Hepatocyte (in vitro differentiated cells): ENCODE measurements around the gene FTCD. TPM values are rescaled to one million over a fixed set of nuclear protein-coding genes. Genes with fewer than 3 reads are reported as not detected.
"Not testable (repeated sequence)": the region's sequence is repeated elsewhere in the genome, so short reads cannot be mapped to it uniquely, and the experiment has no call there.

Experiments
- DNase-seq: peaks from one replicate; pipeline ENCODE4 v3.0.0-alpha.2; 2016; ENCODE audit warnings: low spot score
- H2AFZ ChIP-seq: fragments of 200-600 bp; sonication (generic); 2 replicates; pipeline ENCODE4 v1.6.0; 2016; ENCODE audit warnings: antibody characterized with exemption, mild to moderate bottlenecking
- H3K27ac ChIP-seq: fragments of 200-600 bp; sonication (generic); 2 replicates; pipeline ENCODE4 v1.5.1; 2016; ENCODE audit warnings: mild to moderate bottlenecking
- H3K27me3 ChIP-seq: fragments of 200-600 bp; sonication (generic); 2 replicates; pipeline ENCODE4 v1.6.1; 2016
- H3K36me3 ChIP-seq: fragments of 200-600 bp; sonication (generic); replicated peaks from 2 replicates; pipeline ENCODE4 v1.5.1; 2016; ENCODE audit warnings: low read depth; ENCODE audit not compliant: insufficient read depth
- H3K4me1 ChIP-seq: fragments of 200-600 bp; sonication (generic); 2 replicates; pipeline ENCODE4 v1.5.1; 2016; ENCODE audit warnings: mild to moderate bottlenecking, moderate library complexity; ENCODE audit not compliant: insufficient read depth
- H3K4me2 ChIP-seq: fragments of 200-600 bp; sonication (generic); 2 replicates; pipeline ENCODE4 v1.6.0; 2016
- H3K4me3 ChIP-seq: fragments of 200-600 bp; sonication (generic); 2 replicates; pipeline ENCODE4 v1.5.1; 2016; ENCODE audit warnings: mild to moderate bottlenecking
- H3K79me2 ChIP-seq: fragments of 200-600 bp; sonication (generic); 2 replicates; pipeline ENCODE4 v1.6.0; 2017; ENCODE audit warnings: mild to moderate bottlenecking
- H3K9me2 ChIP-seq: fragments of 200-600 bp; sonication (generic); replicated peaks from 2 replicates; pipeline ENCODE4 v1.6.0; 2017; ENCODE audit warnings: mild to moderate bottlenecking; ENCODE audit not compliant: insufficient read depth
- H3K9me3 ChIP-seq: fragments of 200-600 bp; sonication (generic); 2 replicates; pipeline ENCODE4 v1.5.1; 2016; ENCODE audit warnings: low read depth, mild to moderate bottlenecking
- H4K20me1 ChIP-seq: fragments of 200-600 bp; sonication (generic); 2 replicates; pipeline ENCODE4 v1.6.0; 2016; ENCODE audit warnings: mild to moderate bottlenecking; ENCODE audit not compliant: insufficient read depth, poor library complexity, severe bottlenecking
- EZH2 ChIP-seq: fragments of 200-600 bp; sonication (generic); IDR thresholded peaks from 2 replicates; pipeline ENCODE4 v1.6.1; 2016; ENCODE audit warnings: antibody characterized with exemption, mild to moderate bottlenecking, borderline replicate concordance
- EZH2phosphoT487 ChIP-seq: fragments of 200-600 bp; sonication (generic); IDR thresholded peaks from one replicate; pipeline ENCODE4 v1.6.1; 2018; ENCODE audit warnings: antibody characterized with exemption, mild to moderate bottlenecking, low read depth, moderate library complexity; ENCODE audit not compliant: unreplicated experiment, severe bottlenecking
- WGBS: methylation state at CpG from one replicate; pipeline ENCODE4 v1.1.6; 2016; ENCODE audit warnings: low lambda C conversion rate; ENCODE audit errors: missing lambda C conversion rate; 5-methylcytosine and 5-hydroxymethylcytosine counted together
- polyA plus RNA-seq: library from polyadenylated mRNA; unstranded; fragments of >200 nt; fragmentation: Nextera tagmentation; extraction: Ambion mirVana; gene quantifications from 2 replicates; pipeline ENCODE4 v1.2.1, GENCODE V29; 2016
- total RNA-seq: library from RNA; depleted of rRNA; stranded (reverse); fragments of >200 nt; gene quantifications from 2 replicates; pipeline ENCODE4 v1.2.3, GENCODE V29; 2014
- TF ChIP-seq, protein P1 (sequence below): fragments of 200-600 bp; sonication (generic); IDR thresholded peaks from 2 replicates; pipeline ENCODE4 v1.5.1; 2016; ENCODE audit warnings: antibody characterized with exemption, mild to moderate bottlenecking; ENCODE audit not compliant: poor library complexity

The FTCD gene
- total and polyA plus RNA-seq, 2 experiments from 2014 or later, result 27.5 to 76.8 TPM

DNA sequence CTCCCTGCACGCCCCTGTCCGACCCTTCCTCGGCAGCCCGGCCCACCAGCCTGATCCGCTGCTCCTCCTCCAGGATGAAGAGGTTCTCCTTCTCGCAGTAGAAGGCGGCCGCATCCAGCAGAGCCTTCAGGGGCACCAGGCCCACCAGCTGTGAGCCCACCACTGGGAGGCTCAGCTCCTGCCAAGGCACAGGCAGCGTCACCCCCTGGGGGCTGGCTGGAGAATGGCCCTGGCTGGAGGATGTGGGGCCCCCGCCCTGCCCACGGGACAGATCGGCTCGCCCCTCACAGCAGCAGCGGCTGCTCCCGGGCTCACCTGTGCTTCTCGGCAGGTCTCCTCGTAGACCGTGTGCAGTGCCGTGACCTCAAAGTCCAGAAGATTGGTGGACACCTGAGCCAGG lies 5.3 kb downstream of the FTCD start:
- H3K9me2 ChIP-seq, result no peaks in the 10 kb centered on the region
- H3K27ac ChIP-seq, result no peak overlapping the region
- H2AFZ ChIP-seq, result no peak overlapping the region
- peaks cover 5% of the 10 kb centered on the region for H3K4me1 ChIP-seq
- 89% methylated on average over 19 of the region's 19 CpGs for WGBS
- DNase-seq, result no peak
- no peaks in the 10 kb centered on the region for H3K36me3 ChIP-seq
- TF ChIP-seq, protein P1, sequence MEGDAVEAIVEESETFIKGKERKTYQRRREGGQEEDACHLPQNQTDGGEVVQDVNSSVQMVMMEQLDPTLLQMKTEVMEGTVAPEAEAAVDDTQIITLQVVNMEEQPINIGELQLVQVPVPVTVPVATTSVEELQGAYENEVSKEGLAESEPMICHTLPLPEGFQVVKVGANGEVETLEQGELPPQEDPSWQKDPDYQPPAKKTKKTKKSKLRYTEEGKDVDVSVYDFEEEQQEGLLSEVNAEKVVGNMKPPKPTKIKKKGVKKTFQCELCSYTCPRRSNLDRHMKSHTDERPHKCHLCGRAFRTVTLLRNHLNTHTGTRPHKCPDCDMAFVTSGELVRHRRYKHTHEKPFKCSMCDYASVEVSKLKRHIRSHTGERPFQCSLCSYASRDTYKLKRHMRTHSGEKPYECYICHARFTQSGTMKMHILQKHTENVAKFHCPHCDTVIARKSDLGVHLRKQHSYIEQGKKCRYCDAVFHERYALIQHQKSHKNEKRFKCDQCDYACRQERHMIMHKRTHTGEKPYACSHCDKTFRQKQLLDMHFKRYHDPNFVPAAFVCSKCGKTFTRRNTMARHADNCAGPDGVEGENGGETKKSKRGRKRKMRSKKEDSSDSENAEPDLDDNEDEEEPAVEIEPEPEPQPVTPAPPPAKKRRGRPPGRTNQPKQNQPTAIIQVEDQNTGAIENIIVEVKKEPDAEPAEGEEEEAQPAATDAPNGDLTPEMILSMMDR, result no peak
- no peak for TF ChIP-seq EZH2
- no peak for TF ChIP-seq EZH2phosphoT487
- no peaks in the 10 kb centered on the region for H4K20me1 ChIP-seq
- no peak overlapping the region for H3K4me2 ChIP-seq
- H3K9me3 ChIP-seq, result no peaks in the 10 kb centered on the region
- no peaks in the 10 kb centered on the region for H3K27me3 ChIP-seq
- no peaks in the 10 kb centered on the region for H3K79me2 ChIP-seq
- H3K4me3 ChIP-seq, result no peak overlapping the region

- Histone ChIP-seq H3K4me1 (peaks cover 5% of the 10 kb centered on the region), H3K79me2 (no peaks in the 10 kb centered on the region), H3K9me2 (no peaks in the 10 kb centered on the region), H3K27me3 (no peaks in the 10 kb centered on the region), H4K20me1 (no peaks in the 10 kb centered on the region), H3K27ac (no peak overlapping the region), H2AFZ (no peak overlapping the region), H3K4me2 (no peak overlapping the region), H3K4me3 (no peak overlapping the region), H3K9me3 (no peaks in the 10 kb centered on the region), H3K36me3 (no peaks in the 10 kb centered on the region)
- TF ChIP-seq EZH2 (no peak), EZH2phosphoT487 (no peak)
- TF ChIP-seq, protein P1, result no peak
- WGBS, result 83% methylated on average over 22 of the region's 22 CpGs
- no peak for DNase-seq
These were observed 6.0 kb downstream of the FTCD start for GRCh38 chr21:46149205-46149901.

DNA sequence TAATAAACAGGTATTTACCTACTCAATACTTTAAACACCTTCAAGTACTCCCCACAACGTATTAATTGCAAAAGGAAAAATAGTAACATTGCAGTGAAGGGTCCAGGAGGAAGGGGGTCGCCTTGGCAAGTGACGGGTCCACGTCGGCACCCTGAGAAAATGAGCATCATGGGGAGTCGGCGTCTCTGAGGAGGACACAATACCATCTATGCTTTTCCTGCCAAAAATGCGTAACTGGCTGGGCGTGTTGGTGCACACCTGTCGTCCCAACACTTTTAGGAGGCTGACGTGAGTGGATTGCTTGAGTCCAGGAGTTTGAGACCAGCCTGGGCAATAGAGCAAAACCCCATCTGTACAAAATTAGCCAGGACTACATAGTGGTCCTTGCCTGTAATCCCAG lies 7.3 kb downstream of the FTCD start:
- Histone ChIP-seq H3K27ac (no peak overlapping the region), H3K79me2 (no peaks in the 10 kb centered on the region), H3K9me3 (no peaks in the 10 kb centered on the region), H3K4me3 (no peak overlapping the region), H3K27me3 (no peaks in the 10 kb centered on the region), H3K4me2 (no peak overlapping the region), H3K4me1 (peaks cover 6% of the 10 kb centered on the region), H3K36me3 (no peaks in the 10 kb centered on the region), H3K9me2 (no peaks in the 10 kb centered on the region), H4K20me1 (no peaks in the 10 kb centered on the region), H2AFZ (no peak overlapping the region)
- DNase-seq, result no peak
- TF ChIP-seq EZH2phosphoT487, result no peak
- WGBS, result 92% methylated on average over 11 of the region's 11 CpGs

- not testable (repeated sequence) for H2AFZ ChIP-seq
- WGBS, result 72% methylated on average over 12 of the region's 12 CpGs
These were observed 8.0 kb downstream of the FTCD start for GRCh38 chr21:46147429-46147828.

More at GRCh38 chr21:46147429-46147828, 8.0 kb downstream of the FTCD start:
- not testable (repeated sequence) for H4K20me1 ChIP-seq, H3K9me2 ChIP-seq, H3K36me3 ChIP-seq, H3K27me3 ChIP-seq, H3K4me1 ChIP-seq, H3K4me3 ChIP-seq, H3K79me2 ChIP-seq, H3K4me2 ChIP-seq, H3K9me3 ChIP-seq
- H3K27ac ChIP-seq, result peak overlapping the region; percentile 46
- TF ChIP-seq, protein P1, result peak; percentile 59
- DNase-seq, result peak; percentile 74
